WTC11 (cell line): ENCODE data around the gene RTBDN.

Experiments
- ATF3 ChIP-seq: sonication (generic); formaldehyde crosslinking; conservative IDR thresholded peaks from 2 replicates; pipeline ENCODE4 v1.8.1; 2022; ENCODE audit warnings: mild to moderate bottlenecking, missing genetic modification reagents
- ATF6 ChIP-seq: sonication (generic); formaldehyde crosslinking; IDR thresholded peaks from 2 replicates; pipeline ENCODE4 v1.8.1; 2023; ENCODE audit warnings: mild to moderate bottlenecking, missing genetic modification reagents
- CTCF ChIP-seq: fragments of 200-600 bp; IDR thresholded peaks from 2 replicates; pipeline ENCODE4 v1.8.0; 2022; ENCODE audit warnings: antibody characterized with exemption
- NR3C1 ChIP-seq: sonication (generic); formaldehyde crosslinking; conservative IDR thresholded peaks from 2 replicates; pipeline ENCODE4 v1.8.1; 2023; ENCODE audit warnings: low read depth, mild to moderate bottlenecking, missing genetic modification reagents
- ZNF232 ChIP-seq: sonication (generic); formaldehyde crosslinking; IDR thresholded peaks from 2 replicates; pipeline ENCODE4 v1.8.0; 2022; ENCODE audit warnings: mild to moderate bottlenecking, missing genetic modification reagents
- ZNF263 ChIP-seq: sonication (generic); formaldehyde crosslinking; IDR thresholded peaks from 2 replicates; pipeline ENCODE4 v1.8.1; 2022; ENCODE audit warnings: low read depth, mild to moderate bottlenecking, moderate library complexity, missing genetic modification reagents

- TF ChIP-seq CTCF (no peak), NR3C1 (no peak), ATF3 (CRISPR knock-in tag) (no peak), ATF6 (CRISPR knock-in tag) (no peak), ZNF263 (CRISPR knock-in tag) (no peak), ZNF232 (no peak)
Measured at GRCh38 chr19:12841094-12841493, 6.7 kb upstream of the RTBDN start.
